Memory B cell (primary cell): ENCODE data around the gene TCF23.

Experiments
- ATAC-seq: fragments of 150-1000 bp; cut with Tn5 transposase; 2 replicates; pipeline ENCODE4 v1.10.0; 2021; ENCODE audit warnings: low read depth, mild to moderate bottlenecking, moderate library complexity
- DNase-seq, 2 donors: peaks; one replicate each; pipeline ENCODE4 v3.0.0; 2022; ENCODE audit warnings: low spot score in 2 of 2
- H3K27ac Mint-ChIP-seq: one replicate; pipeline ENCODE4 v1.8.0; 2022; ENCODE audit warnings: mild to moderate bottlenecking, moderate library complexity, mixed read lengths
- H3K27me3 Mint-ChIP-seq: one replicate; pipeline ENCODE4 v1.8.0; 2022; ENCODE audit warnings: mixed read lengths
- H3K36me3 Mint-ChIP-seq: one replicate; pipeline ENCODE4 v1.8.0; 2022; ENCODE audit warnings: mild to moderate bottlenecking, mixed read lengths
- H3K4me1 Mint-ChIP-seq: one replicate; pipeline ENCODE4 v1.8.0; 2022; ENCODE audit warnings: mixed read lengths
- H3K4me3 Mint-ChIP-seq: one replicate; pipeline ENCODE4 v1.8.0; 2022; ENCODE audit warnings: mild to moderate bottlenecking, moderate library complexity, mixed read lengths
- H3K9me3 Mint-ChIP-seq: one replicate; pipeline ENCODE4 v1.8.0; 2022; ENCODE audit warnings: mixed read lengths

Gene TCF23

DNA sequence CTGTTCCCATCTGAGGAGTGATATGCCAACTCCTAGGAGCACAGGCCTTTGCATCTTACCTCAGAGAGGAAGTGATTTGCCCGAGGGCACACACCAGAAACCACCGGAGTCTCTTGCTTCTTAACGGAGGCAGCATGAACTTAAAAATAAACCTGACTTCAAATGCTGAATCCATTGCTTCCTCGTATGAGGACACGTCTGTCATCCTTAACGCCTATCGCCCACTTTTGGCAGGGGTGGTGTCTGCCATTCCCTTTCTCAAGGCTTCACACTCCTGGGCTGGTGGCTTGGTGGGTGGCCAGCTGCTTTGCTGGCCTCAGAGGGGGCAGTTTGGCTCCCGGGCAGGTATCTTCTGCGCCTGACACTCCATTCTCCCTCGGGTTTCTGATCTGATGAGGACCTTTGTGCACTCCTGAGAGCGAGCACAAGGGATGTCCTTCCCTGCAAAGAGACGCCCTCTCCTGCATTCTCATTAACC, 13.3 kb upstream of the TCF23 start:
- ATAC-seq (no peak), DNase-seq (no peak)
- Mint-ChIP-seq H3K36me3 (peaks cover 7% of the 10 kb centered on the region), H3K4me1 (peaks cover 12% of the 10 kb centered on the region), H3K9me3 (no peaks in the 10 kb centered on the region), H3K27me3 (no peaks in the 10 kb centered on the region), H3K4me3 (peak overlapping the region; percentile 94), H3K27ac (peak overlapping the region; percentile 17)

DNA sequence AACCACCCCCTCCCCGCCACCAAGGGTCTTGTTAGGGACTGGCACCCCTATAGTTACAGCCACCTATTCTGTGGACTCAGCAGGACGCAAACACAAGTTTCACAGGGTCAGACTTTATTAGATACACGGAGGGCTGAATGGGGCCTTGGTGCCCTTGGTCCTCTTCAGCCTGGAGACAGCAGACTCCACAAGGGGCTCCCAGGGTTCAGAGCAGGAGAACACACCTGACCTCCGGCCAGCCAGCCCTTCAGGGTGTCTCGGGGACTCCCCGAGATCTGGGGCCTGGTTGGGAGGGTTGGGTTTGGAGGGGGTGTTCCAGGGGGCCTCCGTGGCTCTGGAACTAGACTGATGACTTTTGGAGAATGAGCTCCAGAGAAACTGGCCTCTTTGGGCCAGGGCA, 12.1 kb upstream of the TCF23 start:
- DNase-seq (no peak), ATAC-seq (no peak)
- H3K36me3 Mint-ChIP-seq = peaks cover 5% of the 10 kb centered on the region
- H3K27ac Mint-ChIP-seq = no peak overlapping the region
- peaks cover 12% of the 10 kb centered on the region for H3K4me1 Mint-ChIP-seq
- no peaks in the 10 kb centered on the region for H3K9me3 Mint-ChIP-seq
- no peaks in the 10 kb centered on the region for H3K27me3 Mint-ChIP-seq
- no peak overlapping the region for H3K4me3 Mint-ChIP-seq

DNA sequence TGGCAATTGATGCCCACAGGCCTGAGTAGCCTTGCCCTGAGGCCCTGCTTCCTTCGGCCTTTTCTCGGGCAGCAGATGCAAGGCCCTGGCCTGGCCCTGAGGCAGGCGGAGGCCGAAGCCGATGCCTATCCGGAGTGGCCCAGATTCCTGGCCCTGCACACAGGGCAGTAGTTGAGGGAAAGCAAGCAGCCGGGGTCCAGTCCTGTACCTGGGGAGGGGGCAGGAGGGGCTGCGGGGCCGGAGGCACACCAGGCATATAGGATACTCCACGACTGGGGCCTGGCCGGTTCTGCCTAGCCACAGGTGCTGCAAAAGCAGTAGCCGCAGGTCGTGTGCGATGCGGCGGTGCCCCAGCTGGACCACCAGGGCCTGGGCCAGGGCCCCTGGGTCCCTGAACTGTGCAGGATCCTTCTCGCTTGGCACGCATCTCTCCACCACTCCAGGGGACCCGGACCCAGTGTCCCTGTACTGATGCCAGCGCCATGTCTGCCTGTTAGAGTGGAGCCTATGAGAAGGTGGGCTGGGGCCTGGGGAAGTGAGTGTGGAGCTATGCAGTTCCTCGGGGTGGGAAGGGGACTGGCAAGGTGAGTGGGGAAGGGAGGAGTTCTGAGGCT, 11.4 kb upstream of the TCF23 start:
- no peak overlapping the region for H3K4me3 Mint-ChIP-seq
- H3K9me3 Mint-ChIP-seq = no peaks in the 10 kb centered on the region
- no peak overlapping the region for H3K27ac Mint-ChIP-seq
- H3K4me1 Mint-ChIP-seq = peaks cover 12% of the 10 kb centered on the region
- DNase-seq (no peak), ATAC-seq (no peak)
- no peaks in the 10 kb centered on the region for H3K27me3 Mint-ChIP-seq
- H3K36me3 Mint-ChIP-seq = peaks cover 5% of the 10 kb centered on the region

DNA sequence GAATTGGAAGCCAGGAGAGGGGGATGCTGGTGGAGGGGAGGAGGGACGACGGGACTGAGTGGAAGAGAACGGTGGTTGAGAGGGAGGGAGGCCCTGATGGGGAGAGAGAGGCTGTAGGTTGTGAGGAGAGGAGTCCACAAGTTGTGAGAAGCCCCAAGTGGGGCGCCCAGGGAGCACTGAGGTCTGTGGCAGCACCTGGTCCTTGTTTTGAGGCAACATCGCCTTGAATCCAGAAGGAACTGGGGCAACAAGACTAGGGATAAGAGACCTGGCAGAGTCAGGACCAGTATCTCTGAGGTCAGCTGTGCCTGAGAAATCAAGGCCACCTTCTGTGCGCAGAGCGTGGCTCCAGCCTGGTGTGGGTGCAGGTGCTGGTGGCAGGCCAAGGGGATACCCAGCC, 10.7 kb upstream of the TCF23 start:
- Mint-ChIP-seq H3K9me3 (no peaks in the 10 kb centered on the region), H3K36me3 (peaks cover under 1% of the 10 kb centered on the region), H3K27me3 (no peaks in the 10 kb centered on the region), H3K4me3 (no peak overlapping the region), H3K27ac (no peak overlapping the region), H3K4me1 (peaks cover 7% of the 10 kb centered on the region)
- ATAC-seq (no peak), DNase-seq (no peak)

DNA sequence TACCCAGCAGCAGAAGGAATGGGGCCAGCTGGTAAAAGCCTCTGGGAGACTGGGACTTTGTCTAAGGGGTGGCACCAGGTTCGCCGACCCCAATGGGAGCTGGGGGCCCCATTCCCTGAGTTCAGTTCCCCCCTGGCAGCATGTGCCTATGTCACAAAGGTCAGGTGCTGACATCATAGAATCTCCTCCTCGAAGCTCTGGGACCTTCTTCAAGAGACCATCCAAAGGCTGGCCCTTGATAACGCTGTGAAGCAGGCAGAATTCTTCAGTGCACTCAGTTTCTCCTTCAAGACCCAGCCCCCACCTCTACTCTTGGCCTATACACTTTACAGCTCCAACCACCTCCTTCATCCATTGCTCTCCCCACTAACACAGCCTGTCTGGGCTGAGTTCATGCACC, 9.5 kb upstream of the TCF23 start, which contains the start of gene PRR30:
TSS of gene PRR30 (minus strand) at position 101 of the 400 bp plus-strand sequence. CDS start 1,081 bp downstream, outside the sequence.
- no peaks in the 10 kb centered on the region for H3K4me1 Mint-ChIP-seq
- H3K36me3 Mint-ChIP-seq = no peaks in the 10 kb centered on the region
- no peak for DNase-seq
- peaks cover 1% of the 10 kb centered on the region for H3K27me3 Mint-ChIP-seq
- no peaks in the 10 kb centered on the region for H3K9me3 Mint-ChIP-seq
- no peak within 1 kb of the TSS for H3K4me3 Mint-ChIP-seq
- no peak within 1 kb of the TSS for H3K27ac Mint-ChIP-seq
- no peak for ATAC-seq

DNA sequence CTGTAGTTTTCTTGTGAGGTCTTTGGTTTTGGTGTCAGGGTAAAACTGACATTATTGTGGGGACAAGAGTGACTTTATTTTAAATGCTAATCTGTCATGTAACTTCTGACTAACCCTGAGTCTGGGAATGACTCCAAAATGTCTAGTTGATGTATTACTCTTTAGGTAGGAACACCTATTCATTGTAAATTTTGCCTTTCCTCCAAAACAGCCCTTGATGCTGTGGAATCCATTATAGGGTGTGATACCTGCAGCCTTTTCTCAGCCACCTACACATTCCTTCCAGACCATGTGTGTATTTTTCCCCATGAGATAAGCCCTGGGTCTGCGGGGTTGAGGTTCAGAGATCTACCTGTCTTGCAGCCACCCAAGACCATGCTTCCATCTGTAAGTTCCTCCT, 5.5 kb upstream of the TCF23 start:
- ATAC-seq = no peak
- DNase-seq = no peak
- H3K4me3 Mint-ChIP-seq = no peak overlapping the region
- H3K36me3 Mint-ChIP-seq = peaks cover 2% of the 10 kb centered on the region
- H3K9me3 Mint-ChIP-seq = no peaks in the 10 kb centered on the region
- no peak overlapping the region for H3K27ac Mint-ChIP-seq
- peaks cover 9% of the 10 kb centered on the region for H3K27me3 Mint-ChIP-seq
- H3K4me1 Mint-ChIP-seq = peaks cover 2% of the 10 kb centered on the region

DNA sequence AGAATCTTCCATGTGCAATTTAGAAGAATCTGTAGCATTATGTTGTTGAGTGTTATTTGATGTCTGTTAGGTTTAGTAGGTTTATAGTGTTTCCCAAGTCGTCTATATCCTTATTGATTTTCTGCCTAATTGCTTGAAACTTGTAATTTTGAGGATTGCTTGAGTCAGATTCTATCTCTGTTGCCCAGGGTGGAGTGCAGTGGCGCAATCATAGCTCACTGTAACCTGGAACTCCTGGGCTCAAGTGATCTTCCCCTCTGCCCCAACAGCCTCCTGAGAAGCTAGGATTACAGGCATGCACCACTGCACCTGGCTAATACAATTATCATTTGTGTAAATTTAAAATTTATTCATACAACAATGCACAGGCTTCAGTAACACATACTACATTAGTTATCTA, 3.1 kb upstream of the TCF23 start:
- H3K27me3 Mint-ChIP-seq = peaks cover 11% of the 10 kb centered on the region
- no peak for ATAC-seq
- no peaks in the 10 kb centered on the region for H3K9me3 Mint-ChIP-seq
- peaks cover 2% of the 10 kb centered on the region for H3K36me3 Mint-ChIP-seq
- H3K4me1 Mint-ChIP-seq = peaks cover 2% of the 10 kb centered on the region
- DNase-seq = no peak
- no peak overlapping the region for H3K4me3 Mint-ChIP-seq
- H3K27ac Mint-ChIP-seq = no peak overlapping the region

DNA sequence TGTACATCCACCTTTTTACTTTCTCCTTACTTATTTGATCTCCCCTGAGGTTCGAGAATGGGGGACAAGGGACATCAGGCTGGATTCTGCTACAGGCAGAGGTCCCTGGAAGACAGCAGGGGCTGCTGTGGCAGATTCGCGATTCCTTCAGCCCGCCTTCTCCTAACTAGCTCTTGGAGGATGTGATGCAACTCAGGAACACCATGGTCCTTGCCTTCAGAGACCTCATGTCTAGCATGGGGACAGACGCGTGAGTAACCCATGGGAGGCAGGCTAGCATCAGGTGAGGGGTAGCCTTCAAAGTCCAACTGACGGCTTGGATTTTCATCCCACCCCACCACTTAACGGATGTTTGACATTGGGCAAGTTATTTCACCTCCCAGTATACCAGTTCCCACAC, 869 bp upstream of the TCF23 start:
- no peak overlapping the region for H3K4me3 Mint-ChIP-seq
- no peak for DNase-seq
- H3K9me3 Mint-ChIP-seq = no peaks in the 10 kb centered on the region
- H3K27ac Mint-ChIP-seq = no peak overlapping the region
- H3K36me3 Mint-ChIP-seq = peaks cover 2% of the 10 kb centered on the region
- H3K4me1 Mint-ChIP-seq = peaks cover 2% of the 10 kb centered on the region
- peaks cover 11% of the 10 kb centered on the region for H3K27me3 Mint-ChIP-seq
- no peak for ATAC-seq

DNA sequence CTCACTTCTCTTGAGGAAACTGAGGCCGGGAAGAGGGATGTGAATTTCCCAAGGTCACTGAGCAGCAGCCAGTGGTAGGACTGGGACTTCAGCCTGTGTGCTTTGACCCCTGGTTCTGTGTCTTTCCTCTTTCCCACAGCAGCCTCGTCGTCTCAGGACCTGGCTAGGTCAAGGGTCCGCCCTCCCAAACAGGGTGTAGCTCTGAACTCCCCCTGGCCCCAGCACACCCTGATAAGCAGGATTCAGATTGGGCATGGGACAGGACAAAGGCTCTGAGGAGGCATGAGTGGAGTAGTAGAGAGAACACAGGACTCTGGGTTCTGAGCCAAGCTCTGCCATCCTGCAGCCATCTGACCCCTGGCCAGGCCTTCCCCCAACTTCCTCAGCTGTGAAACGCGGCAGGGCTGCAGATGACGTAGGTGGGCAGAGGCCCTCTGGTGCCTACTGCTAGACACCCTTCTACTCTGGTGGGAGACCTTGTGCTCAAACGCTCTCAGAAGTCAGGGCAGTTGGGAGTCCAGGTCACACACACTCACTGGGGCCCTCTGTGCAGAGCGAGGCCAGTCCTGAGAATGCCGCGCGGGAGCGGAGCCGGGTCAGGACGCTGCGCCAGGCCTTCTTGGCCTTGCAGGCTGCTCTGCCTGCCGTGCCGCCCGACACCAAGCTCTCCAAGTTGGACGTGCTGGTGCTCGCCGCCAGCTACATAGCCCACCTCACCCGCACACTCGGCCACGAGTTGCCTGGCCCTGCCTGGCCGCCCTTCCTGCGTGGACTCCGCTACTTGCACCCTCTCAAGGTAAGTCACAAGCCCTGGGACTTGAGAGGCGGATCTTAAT, 984 bp downstream of the TCF23 start:
- H3K27me3 Mint-ChIP-seq = peaks cover 13% of the 10 kb centered on the region
- no peak overlapping the region for H3K4me3 Mint-ChIP-seq
- no peak overlapping the region for H3K27ac Mint-ChIP-seq
- H3K9me3 Mint-ChIP-seq = no peaks in the 10 kb centered on the region
- DNase-seq (no peak), ATAC-seq (no peak)
- peaks cover 2% of the 10 kb centered on the region for H3K4me1 Mint-ChIP-seq
- peaks cover 2% of the 10 kb centered on the region for H3K36me3 Mint-ChIP-seq

DNA sequence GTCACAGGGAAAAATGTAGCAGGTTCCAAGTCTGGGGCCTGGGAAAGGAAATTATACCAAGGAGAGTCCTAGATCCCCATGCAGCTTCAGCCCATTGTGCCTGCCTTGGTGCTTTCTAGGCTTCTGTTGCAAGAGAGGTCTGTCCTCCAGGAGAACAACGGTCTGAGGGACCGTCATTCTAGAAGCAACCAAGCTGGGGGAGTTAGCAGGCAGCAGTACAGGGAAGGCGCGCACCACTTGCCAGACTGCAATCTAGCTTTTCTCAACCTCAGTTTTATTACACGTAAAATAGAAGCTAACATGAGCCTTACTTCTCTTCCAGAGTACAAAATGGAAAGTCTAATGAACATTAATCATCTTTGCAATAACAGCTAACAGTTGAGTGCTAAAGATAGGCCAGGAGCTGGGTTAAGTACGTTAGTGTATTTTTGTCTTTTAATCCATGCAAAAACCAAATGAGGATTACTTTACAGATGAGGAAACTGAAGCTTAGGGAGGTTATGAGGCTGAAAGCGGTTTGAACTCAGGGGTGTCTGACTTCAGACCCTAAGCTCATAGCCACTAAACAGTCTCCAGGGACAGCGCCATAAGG, 1.9 kb downstream of the TCF23 start:
- peaks cover 2% of the 10 kb centered on the region for H3K36me3 Mint-ChIP-seq
- H3K27me3 Mint-ChIP-seq = peaks cover 11% of the 10 kb centered on the region
- no peaks in the 10 kb centered on the region for H3K9me3 Mint-ChIP-seq
- H3K27ac Mint-ChIP-seq = no peak overlapping the region
- peaks cover 2% of the 10 kb centered on the region for H3K4me1 Mint-ChIP-seq
- no peak overlapping the region for H3K4me3 Mint-ChIP-seq
- DNase-seq = no peak
- no peak for ATAC-seq

DNA sequence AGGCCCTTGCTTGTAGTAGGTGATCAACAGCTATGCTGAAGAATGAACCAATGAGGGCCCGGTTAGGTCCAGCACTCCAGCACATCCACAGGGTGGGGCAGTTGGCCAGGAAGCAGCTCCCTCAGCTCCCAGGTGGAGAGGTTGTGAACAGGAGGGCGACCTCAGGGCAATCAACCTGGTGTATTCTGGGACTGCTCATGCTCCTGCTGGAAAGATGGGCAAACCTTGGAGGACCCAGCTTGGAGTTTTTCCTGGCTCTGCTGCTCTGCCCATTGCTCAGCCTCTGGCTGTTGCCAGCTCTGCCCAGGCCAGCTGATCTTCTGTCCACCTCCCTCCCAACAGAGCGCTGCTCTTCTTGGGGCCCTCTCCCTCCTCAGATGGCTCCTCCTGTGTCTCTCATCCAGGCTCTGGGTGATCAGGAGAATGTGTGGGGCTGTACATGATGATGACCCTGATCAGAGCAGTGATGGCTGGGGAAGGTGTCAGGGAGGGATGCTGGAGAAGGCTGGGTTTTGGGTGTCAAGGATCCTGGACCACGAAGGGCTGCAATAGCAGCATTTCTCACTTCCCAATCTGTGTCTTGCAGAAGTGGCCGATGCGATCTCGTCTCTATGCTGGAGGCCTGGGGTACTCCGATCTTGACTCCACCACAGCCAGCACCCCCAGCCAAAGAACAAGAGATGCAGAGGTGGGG, 3.4 kb downstream of the TCF23 start:
- H3K9me3 Mint-ChIP-seq = no peaks in the 10 kb centered on the region
- no peak overlapping the region for H3K27ac Mint-ChIP-seq
- peaks cover 2% of the 10 kb centered on the region for H3K36me3 Mint-ChIP-seq
- H3K4me3 Mint-ChIP-seq = no peak overlapping the region
- peaks cover 9% of the 10 kb centered on the region for H3K27me3 Mint-ChIP-seq
- DNase-seq = no peak
- no peaks in the 10 kb centered on the region for H3K4me1 Mint-ChIP-seq
- ATAC-seq = no peak

DNA sequence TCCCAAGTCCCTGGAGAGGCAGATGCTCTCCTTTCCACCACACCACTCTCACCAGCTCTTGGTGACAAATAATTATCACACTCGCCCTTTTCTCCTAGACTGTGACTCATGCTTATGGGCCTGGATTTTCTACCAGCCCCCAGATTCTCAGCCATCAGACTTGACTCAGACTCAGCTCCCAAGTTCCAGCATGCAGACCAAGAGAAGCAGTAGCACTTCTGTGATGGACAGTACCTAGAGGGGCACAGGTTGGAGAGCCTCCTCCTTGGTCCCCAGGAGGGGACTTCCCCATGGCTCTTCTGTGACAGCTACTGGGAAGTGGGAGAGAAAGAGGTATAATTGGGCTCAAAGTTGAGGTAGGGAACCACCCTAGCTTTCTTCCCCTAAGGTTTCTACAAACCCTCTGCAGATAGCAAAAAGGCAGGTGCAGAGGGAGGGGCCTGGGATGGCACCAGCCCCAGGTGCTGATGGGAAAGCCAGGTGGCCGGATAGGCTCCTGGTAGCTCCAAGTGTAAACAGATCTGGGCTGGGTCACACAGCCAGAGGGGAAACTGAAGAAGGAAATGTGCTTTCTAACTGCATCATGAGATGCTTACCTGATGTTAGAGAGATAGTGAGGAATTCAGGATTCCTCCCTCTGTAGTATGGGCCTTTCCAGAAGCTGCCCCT, 4.1 kb downstream of the TCF23 start:
- Mint-ChIP-seq H3K27me3 (peaks cover 7% of the 10 kb centered on the region), H3K9me3 (no peaks in the 10 kb centered on the region), H3K4me1 (no peaks in the 10 kb centered on the region), H3K36me3 (no peaks in the 10 kb centered on the region), H3K27ac (no peak overlapping the region), H3K4me3 (no peak overlapping the region)
- DNase-seq (no peak), ATAC-seq (no peak)

DNA sequence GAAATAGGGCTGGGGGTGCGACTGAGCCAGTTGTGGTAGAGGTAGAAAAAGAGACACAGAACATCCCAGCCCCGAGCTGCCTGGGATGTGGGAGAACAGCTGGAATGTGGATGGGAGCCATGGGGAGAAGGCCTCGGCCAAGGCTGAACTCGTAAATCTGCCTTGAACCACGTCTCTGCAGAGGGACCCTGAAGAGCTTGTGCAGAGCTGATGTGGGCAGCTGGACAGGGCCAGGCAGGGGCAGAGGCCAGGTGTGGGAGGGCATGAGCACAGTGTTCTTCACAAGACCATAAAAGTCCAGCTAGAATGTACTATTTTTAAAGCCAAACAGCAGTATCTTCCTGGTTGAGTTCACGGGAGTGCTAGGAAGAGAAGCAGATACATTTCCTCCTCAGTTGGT, 5.7 kb downstream of the TCF23 start:
- H3K4me3 Mint-ChIP-seq = no peak overlapping the region
- no peaks in the 10 kb centered on the region for H3K36me3 Mint-ChIP-seq
- H3K27me3 Mint-ChIP-seq = peaks cover 7% of the 10 kb centered on the region
- DNase-seq (no peak), ATAC-seq (no peak)
- H3K4me1 Mint-ChIP-seq = no peaks in the 10 kb centered on the region
- no peak overlapping the region for H3K27ac Mint-ChIP-seq
- no peaks in the 10 kb centered on the region for H3K9me3 Mint-ChIP-seq
